Activated T-helper 1 cell treated with anti-CD3 and anti-CD28 coated beads, Interleukin-2, amount 50 U/mL, for 16 hours (primary cell): ENCODE data around the gene RAB5IF.
"Not testable (repeated sequence)": the region's sequence is repeated elsewhere in the genome, so short reads cannot be mapped to it uniquely, and the experiment has no call there.

Experiments
- DNase-seq, 2 donors: peaks; one replicate each; pipeline ENCODE4 v3.0.0-alpha.2; 2020; ENCODE audit warnings: low read depth in 1 of 2, low spot score in 1 of 2

Gene RAB5IF

DNA sequence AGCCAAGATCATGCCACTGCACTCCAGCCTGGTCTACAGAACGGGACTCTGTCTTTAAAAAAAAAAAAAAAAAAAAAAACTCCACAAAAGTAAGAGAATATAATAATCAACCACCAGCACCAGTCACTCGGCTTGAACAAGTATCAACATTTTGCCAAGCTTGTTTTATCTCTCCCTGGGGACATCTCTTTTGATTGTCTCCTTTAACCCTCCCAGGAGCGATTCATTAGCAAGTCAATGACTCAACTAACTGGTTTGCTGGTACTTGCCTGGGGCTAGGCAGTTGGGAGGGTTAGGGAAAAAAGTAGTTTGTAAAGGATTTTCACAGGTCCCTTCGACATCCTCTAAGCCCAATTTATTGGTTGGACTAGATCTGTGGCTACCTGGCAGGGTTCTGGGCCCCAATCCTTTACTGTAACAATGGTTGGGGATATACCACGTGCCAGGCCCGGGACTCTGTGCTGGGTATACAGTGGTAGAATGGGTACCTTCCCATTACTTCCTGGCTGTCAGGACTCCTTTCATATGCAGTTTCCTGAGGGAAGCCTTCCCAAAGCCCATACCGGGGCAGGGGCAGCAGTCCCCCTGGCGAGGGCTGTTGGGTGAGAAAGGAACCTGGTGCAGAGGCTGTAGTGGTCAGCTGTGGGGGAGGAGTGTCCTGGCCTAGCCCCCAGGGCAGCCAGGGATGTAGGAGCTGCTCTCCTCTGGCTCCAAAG is 20.0 kb upstream of the RAB5IF start:
- DNase-seq, result no peak

GRCh38 chr20:36587388-36588070 is 18.1 kb upstream of the RAB5IF start:
- DNase-seq, result no peak

DNA sequence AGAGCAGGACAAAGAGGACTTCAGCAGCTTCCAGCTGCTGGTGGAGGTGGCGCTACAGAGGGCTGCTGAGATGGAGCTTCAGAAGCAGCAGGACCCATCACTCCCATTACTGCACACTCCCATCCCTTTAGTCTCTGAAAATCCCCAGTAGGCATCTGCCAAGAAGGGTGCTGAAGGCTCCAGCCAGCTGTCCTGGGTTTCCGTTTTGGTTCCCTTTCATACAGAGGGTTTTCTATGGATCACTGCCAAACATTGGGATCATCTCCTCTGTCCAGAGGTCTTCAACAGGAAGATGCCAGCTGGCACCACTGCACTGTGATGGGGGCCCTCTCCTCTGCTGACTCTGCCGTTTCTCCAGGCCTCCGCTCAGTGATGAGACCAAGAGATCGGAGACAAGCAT is 14.3 kb upstream of the RAB5IF start:
- DNase-seq, result no peak

DNA sequence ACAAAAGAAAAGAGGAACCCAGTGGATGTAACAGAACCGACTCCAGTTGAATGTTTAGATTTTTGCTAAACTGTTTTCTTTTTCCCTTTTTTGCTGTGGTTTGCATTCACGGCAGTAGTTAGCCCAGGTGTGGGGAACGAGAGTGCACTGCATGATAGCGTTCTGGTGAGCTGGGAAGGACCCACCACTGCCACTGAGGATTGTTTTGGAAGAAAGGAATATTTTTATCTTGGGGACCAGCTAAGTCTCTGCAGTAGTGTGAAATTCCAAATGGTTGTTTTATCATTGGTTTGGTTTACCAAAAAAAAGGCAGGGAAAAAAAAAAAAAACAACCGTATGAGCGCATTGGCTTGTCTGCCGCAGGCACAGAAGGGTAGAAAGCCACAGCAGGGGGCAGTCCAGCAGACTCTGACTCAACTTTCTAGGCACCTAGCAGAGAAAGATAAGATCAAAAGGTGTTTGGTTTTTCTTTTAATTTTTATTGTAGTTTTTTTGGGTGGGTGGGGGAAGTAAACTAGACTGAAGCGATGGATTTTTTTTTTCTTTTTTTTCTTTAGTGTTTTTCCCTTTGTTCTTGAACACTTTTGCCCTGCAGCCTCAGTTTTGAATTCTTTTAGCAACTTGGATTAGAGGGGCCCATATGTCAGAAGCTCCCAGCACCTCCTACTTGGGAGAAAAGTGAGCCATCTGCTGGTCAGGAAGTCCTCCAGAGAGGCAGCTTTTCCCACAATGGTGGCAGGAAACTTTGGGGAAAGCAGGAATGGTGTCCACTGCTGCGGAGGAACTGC is 13.5 kb upstream of the RAB5IF start:
- peak in 1 of 2 donors; percentile 33 for DNase-seq

- no peak for DNase-seq
Measured at GRCh38 chr20:36593347-36593929, 12.1 kb upstream of the RAB5IF start.

DNA sequence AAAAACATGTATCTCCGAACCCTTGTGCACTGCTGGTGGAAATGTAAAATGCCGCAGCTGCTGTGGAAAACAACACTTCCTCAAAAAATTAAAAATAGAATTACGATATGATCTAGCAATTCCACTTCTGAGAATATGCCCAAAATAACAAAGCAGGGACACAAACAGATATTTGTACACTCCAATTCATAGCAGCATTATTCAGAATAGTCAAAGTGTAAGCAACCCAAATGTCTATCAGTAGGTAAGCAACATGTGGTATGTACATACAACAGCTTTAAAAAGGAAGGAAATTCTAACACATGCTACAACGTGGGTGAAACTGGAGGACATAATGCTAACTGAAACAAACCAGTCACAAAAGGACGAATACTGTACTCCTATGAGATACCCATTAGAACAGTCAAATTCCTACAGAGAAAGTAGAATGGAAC is 5.7 kb upstream of the RAB5IF start:
- no peak for DNase-seq

DNA sequence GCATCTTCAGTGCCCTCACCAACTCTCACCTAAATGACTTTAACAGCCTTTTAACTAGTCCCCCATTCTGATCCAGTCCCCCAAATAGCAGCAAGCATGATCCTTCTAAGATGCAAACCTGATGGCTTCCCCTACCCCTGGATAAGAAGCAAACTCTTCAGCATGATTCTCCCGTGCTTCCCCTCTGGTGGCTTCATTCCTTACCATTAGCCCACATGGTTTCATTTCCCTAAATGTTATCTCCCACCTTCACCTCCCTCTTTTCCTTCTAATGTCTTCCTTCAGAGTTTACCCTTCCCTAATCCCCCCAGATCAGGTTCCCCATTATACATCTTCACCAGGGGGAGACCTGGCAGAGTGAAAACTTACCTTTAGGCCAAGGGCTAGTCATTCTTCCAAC is 4.0 kb upstream of the RAB5IF start:
- no peak for DNase-seq

DNA sequence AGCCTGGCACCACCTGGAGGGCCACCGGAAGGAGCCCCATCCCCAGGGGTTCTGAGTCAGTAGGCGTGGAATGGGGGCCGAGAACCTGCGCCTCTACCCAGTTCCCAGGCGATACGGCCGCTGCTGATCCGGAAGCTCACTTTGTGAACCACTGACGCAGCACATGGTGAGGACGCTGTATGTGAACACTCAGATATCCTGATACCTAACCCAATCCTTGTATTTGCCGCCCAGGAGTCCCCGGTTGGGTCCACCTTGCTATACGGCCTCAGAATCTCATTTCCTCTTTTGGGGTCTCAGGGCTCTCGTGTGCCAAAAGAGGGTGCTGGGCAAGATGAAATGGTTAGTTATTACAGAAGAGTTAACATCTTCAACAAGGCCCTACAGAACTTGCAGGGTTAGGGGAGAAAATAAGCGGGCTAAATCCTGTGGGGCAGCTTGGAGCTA is 604 bp upstream of the RAB5IF start:
- peak in 1 of 2 donors; percentile 16 for DNase-seq

DNA sequence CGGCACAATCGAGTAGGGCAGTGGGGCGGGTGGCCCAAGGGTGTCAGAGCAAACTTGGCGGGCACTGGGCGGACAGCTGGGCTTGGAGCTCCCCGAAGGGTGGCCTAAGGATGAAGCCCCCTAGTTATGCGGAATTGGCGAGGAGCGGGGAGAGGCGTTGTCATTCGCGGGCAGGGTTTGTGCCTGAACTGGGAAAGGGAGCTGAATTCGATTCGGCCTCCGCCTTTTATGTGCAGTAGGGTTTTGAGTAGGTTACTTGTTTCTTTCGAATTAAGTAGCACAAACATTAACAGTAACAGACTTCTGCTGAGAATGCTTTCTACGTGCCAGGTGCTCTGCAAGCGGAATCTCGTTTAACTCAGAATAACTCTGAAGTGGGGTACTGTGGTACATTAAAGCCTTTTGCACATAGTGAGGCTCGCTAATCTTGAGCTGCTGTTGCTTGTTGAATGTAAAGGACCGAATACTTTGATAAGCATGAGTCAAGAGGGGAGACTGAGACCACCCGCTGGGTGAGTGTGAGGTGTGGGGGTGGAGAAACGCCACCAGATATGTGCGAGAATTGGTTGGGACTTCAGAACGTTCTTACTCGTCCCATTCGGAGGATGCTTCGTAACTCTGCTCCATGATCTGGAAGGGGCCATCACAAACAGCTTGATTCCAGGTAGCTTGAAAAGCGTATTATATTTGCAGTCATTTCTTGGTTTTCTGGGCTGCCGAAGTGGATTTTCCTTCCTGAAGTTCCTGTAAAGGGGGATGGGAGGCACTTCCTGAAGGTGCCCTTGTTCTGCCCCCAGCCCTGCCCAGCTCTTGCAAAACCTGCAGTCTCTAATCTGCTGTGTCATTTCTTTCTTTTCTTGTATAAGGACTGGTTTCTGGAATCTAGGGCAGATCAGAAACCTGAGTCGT is 833 bp downstream of the RAB5IF start:
- DNase-seq, result no peak

GRCh38 chr20:36607586-36608387 is 2.2 kb downstream of the RAB5IF start:
- DNase-seq, result no peak

- not testable (repeated sequence) for DNase-seq
Measured at GRCh38 chr20:36608388-36608728, 2.8 kb downstream of the RAB5IF start.

DNA sequence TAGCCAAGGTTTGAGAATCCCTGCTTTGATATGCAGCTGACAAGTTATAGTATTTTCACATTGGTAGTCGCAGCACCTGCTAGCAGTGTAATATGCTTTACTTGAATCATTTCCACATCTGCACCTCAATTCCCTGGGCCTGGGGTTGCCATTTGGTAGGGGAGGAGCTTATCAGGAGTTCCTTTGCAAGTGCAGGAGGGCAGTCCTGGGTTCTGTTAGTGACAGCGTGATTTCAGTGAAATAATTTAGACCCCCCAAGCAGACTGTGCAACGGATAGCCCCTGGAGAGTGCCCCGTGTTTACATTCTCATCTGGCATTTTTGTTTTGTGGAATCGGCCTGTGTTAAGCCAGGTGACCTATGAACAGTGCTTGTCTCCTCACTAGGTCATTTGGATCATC is 6.0 kb downstream of the RAB5IF start:
- no peak for DNase-seq

DNA sequence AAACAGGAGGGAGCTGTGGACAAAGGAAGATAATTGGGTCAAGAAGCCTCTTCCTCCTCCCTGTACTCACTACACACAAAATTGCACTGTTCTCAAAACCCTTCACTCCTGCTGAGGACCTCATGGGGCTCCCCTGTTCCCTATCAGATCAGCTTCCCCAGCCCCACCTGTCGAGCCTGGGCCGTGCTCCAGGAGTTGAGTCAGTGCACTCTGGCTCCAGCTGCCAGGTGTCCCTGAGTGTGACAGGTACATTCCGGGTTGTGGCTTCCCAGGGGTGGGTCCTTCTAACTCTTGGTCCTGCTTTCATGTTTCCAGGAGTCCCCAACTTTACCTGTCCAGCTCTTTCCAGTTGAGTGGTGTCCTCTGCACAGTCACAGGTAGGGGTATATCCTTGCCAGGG is 8.4 kb downstream of the RAB5IF start:
- DNase-seq, result no peak

GRCh38 chr20:36614781-36615557 is 9.4 kb downstream of the RAB5IF start:
- no peak for DNase-seq

- no peak for DNase-seq
Measured at GRCh38 chr20:36620917-36621316, 15.3 kb downstream of the RAB5IF start.

GRCh38 chr20:36623444-36623843 is 17.9 kb downstream of the RAB5IF start:
- no peak for DNase-seq

- no peak for DNase-seq
Measured at GRCh38 chr20:36624068-36624943, 18.7 kb downstream of the RAB5IF start.

DNA sequence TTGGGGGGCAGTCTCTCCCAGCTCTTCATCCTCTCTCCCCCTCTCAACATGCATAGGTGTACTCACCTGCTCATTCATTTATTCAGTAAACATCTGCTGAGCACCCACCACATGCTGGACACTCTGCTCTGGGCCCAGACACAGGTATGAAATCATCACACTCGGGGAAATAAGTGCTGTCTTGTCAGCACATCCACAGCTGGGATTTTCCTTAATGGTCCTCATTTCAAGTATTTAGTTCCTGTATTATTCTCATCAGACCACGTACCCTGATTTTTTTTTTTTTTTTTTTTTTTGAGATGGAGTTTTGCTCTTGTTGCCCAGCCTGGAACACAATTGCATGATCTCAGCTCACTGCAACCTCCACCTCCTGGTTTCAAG is 19.4 kb downstream of the RAB5IF start:
- no peak for DNase-seq
